HepG2 (cell line): Measurements from ENCODE around the gene PRKAR2B. TPM values are rescaled to one million over a fixed set of nuclear protein-coding genes. Genes with fewer than 3 reads are reported as not detected.

Source experiments
- ATAC-seq: fragments of 200-7000 bp; cut with Tn5 transposase; 3 replicates; pipeline ENCODE4 v1.9.1; 2020; ENCODE audit warnings: mild to moderate bottlenecking, moderate library complexity
- BruUV-seq: library from RNA; stranded (reverse); fragments of 400-500 nt; replicated peaks from 2 replicates; lab custom pipeline; 2021; lab: Mats Ljungman, UMichigan
- CTCF ChIA-PET: fragments of 300-600 bp; formaldehyde crosslinking; extraction: SDS; loops from one replicate; lab custom pipeline; 2021; ENCODE audit warnings: low total read pairs, inconsistent platforms, low intra/inter-chr PET ratio; lab: Yijun Ruan, JAX
- POLR2A ChIA-PET: fragments of 350-600 bp; sonication (Branson Sonifier 250); formaldehyde crosslinking; loops from one replicate; lab custom pipeline; 2020; ENCODE audit warnings: antibody characterized with exemption, inconsistent platforms; lab: Yijun Ruan, JAX
- DNase-seq: peaks from one replicate; pipeline ENCODE4 v3.0.0-alpha.2; 2015; ENCODE audit warnings: low spot score
- FAIRE-seq: peaks from 3 replicates; lab custom pipeline; 2011; peaks lifted over from hg19 to GRCh38; lab: Jason Lieb, UNC
- H2AFZ ChIP-seq: one replicate; pipeline ENCODE4 v1.6.1; 2011; ENCODE audit warnings: low read length, inconsistent platforms
- H3K27ac ChIP-seq: fragments of 300-600 bp; 3 replicates; pipeline ENCODE4 v1.8.0; 2011; ENCODE audit warnings: mixed run types, mild to moderate bottlenecking, mixed read lengths, low read length, inconsistent platforms; ENCODE audit not compliant: insufficient read depth; ENCODE audit errors: extremely low read length
- H3K27me3 ChIP-seq, 2 experiments: fragments of 200-600 bp in 1 of 2; 2 replicates in 1 of 2; 3 replicates in 1 of 2; pipeline versions ENCODE4 v1.6.0 to v1.8.0; 2011; ENCODE audit warnings: low read length in 2 of 2, mild to moderate bottlenecking in 2 of 2, moderate library complexity in 2 of 2, inconsistent platforms in 1 of 2; ENCODE audit not compliant: insufficient read depth in 2 of 2, control insufficient read depth in 1 of 2
- H3K36me3 ChIP-seq, 2 experiments: fragments of 200-600 bp in 1 of 2; replicated peaks in 1 of 2; 2 replicates in 1 of 2; 3 replicates in 1 of 2; pipeline versions ENCODE4 v1.5.1 to v1.8.0; 2011; ENCODE audit warnings: low read length in 2 of 2, inconsistent platforms in 1 of 2; ENCODE audit not compliant: insufficient read depth in 2 of 2, control insufficient read depth in 1 of 2
- H3K4me1 ChIP-seq: 2 replicates; pipeline ENCODE4 v1.5.1; 2012; ENCODE audit warnings: low read length, inconsistent platforms; ENCODE audit not compliant: insufficient read depth
- H3K4me2 ChIP-seq: 2 replicates; pipeline ENCODE4 v1.6.0; 2011; ENCODE audit warnings: low read depth, low read length, inconsistent platforms
- H3K4me3 ChIP-seq, 3 experiments: fragments of 200-600 bp in 1 of 3; sonication (generic), shearing (Covaris generic) in 1 of 3; replicated peaks in 1 of 3; 2 replicates each; pipeline ENCODE4 v1.5.1; 2011 to 2016; ENCODE audit warnings: low read length in 3 of 3, inconsistent platforms in 2 of 3, low read depth in 2 of 3, mild to moderate bottlenecking in 2 of 3, control low read depth in 1 of 3, mixed read lengths in 1 of 3; ENCODE audit not compliant: insufficient read depth in 1 of 3
- H3K79me2 ChIP-seq: one replicate; pipeline ENCODE4 v1.6.1; 2011; ENCODE audit warnings: low read length, inconsistent platforms; ENCODE audit not compliant: insufficient read depth
- H3K9ac ChIP-seq: 2 replicates; pipeline ENCODE4 v1.6.0; 2011; ENCODE audit warnings: mild to moderate bottlenecking, low read depth, low read length, inconsistent platforms; ENCODE audit not compliant: insufficient read depth
- H3K9me3 ChIP-seq: 2 replicates; pipeline ENCODE4 v1.5.1; 2012; ENCODE audit warnings: mild to moderate bottlenecking, low read length
- H4K20me1 ChIP-seq: 2 replicates; pipeline ENCODE4 v1.6.0; 2011; ENCODE audit warnings: inconsistent platforms, mild to moderate bottlenecking, low read length, moderate library complexity; ENCODE audit not compliant: insufficient read depth
- CHCHD3 ChIP-seq: sonication (generic); formaldehyde crosslinking; IDR thresholded peaks from 2 replicates; pipeline ENCODE4 v1.8.0; 2022; ENCODE audit warnings: mild to moderate bottlenecking, missing genetic modification reagents, moderate library complexity
- CSRNP1 ChIP-seq: sonication (generic); formaldehyde crosslinking; IDR thresholded peaks from 2 replicates; pipeline ENCODE4 v1.8.1; 2023; ENCODE audit warnings: mild to moderate bottlenecking, missing genetic modification reagents
- GLMP ChIP-seq: sonication (generic); formaldehyde crosslinking; IDR thresholded peaks from 2 replicates; pipeline ENCODE4 v1.9.0; 2021; ENCODE audit warnings: missing genetic modification reagents, mild to moderate bottlenecking, borderline replicate concordance
- IKZF5 ChIP-seq: IDR thresholded peaks from 2 replicates; pipeline ENCODE4 v1.6.1; 2018; ENCODE audit warnings: missing genetic modification reagents, mild to moderate bottlenecking, missing compliant biosample characterization
- JDP2 ChIP-seq: sonication (generic); formaldehyde crosslinking; IDR thresholded peaks from 2 replicates; pipeline ENCODE4 v1.8.1; 2022; ENCODE audit warnings: missing genetic modification reagents, borderline replicate concordance
- MED8 ChIP-seq: sonication (generic); formaldehyde crosslinking; IDR thresholded peaks from 2 replicates; pipeline ENCODE4 v1.8.1; 2023; ENCODE audit warnings: mild to moderate bottlenecking, missing genetic modification reagents; ENCODE audit not compliant: insufficient replicate concordance
- MIER3 ChIP-seq: IDR thresholded peaks from 2 replicates; pipeline ENCODE4 v1.6.1; 2016; ENCODE audit warnings: missing compliant biosample characterization, borderline replicate concordance
- MXI1 ChIP-seq: IDR thresholded peaks from 3 replicates; pipeline ENCODE4 v1.6.1; 2012; ENCODE audit warnings: low read depth, low read length, inconsistent platforms, borderline replicate concordance
- NR2C2 ChIP-seq: sonication (generic); formaldehyde crosslinking; IDR thresholded peaks from 2 replicates; pipeline ENCODE4 v1.4.0; 2020; ENCODE audit warnings: missing genetic modification reagents, mild to moderate bottlenecking, moderate library complexity, borderline replicate concordance
- ZNF326 ChIP-seq: sonication (generic); formaldehyde crosslinking; IDR thresholded peaks from 2 replicates; pipeline ENCODE4 v1.4.0; 2020; ENCODE audit warnings: missing genetic modification reagents, borderline replicate concordance
- ZNF670 ChIP-seq: sonication (generic); formaldehyde crosslinking; IDR thresholded peaks from 2 replicates; pipeline ENCODE4 v1.8.0; 2022; ENCODE audit warnings: mild to moderate bottlenecking, missing genetic modification reagents, borderline replicate concordance
- ZNF747 ChIP-seq: sonication (generic); formaldehyde crosslinking; IDR thresholded peaks from 2 replicates; pipeline ENCODE4 v1.8.1; 2023; ENCODE audit warnings: missing genetic modification reagents, mild to moderate bottlenecking, borderline replicate concordance
- WGBS: methylation state at CpG from one replicate; pipeline ENCODE4 v1.1.6; 2017; ENCODE audit warnings: low lambda C conversion rate; 5-methylcytosine and 5-hydroxymethylcytosine counted together
- in situ Hi-C: cut with HindIII; loops from 2 replicates; pipeline ENCODE4 v1.10.0; 2017; ENCODE audit warnings: low pct_unique_long_range_greater_than_20kb; ENCODE audit not compliant: extremely low pct_ligation_motif_present
- intact Hi-C: fragments of 100-400 bp; cut with micrococcal nuclease; formaldehyde crosslinking; loops from one replicate; pipeline ENCODE4 v1.10.0; 2022; ENCODE audit not compliant: unreplicated experiment
- polyA plus RNA-seq, 8 experiments: library from polyadenylated mRNA; depleted of rRNA in 3 of 8; stranded (reverse) in 7 of 8; unstranded in 1 of 8; fragments of >200 nt; fragmentation: Illumina TruSeq in 4 of 8; extraction: Trizol in 4 of 8; gene quantifications; 2 replicates each; pipeline versions ENCODE4 v1.2.1 to v1.2.3, GENCODE V29; 2011 to 2016; ENCODE audit warnings: low read depth in 4 of 8, missing spikeins in 1 of 8, mixed read lengths in 1 of 8; ENCODE audit not compliant: insufficient read depth in 1 of 8
- total RNA-seq, 5 experiments: library from RNA; depleted of rRNA; stranded (reverse); fragments of >200 nt; fragmentation: Illumina TruSeq; extraction: Trizol; gene quantifications; 2 replicates each; pipeline ENCODE4 v1.2.3, GENCODE V29; 2016; ENCODE audit warnings: low read depth in 1 of 5

Gene PRKAR2B
- total and polyA plus RNA-seq, 2 of the 13 experiments (the other 11 are each of a cell fraction or from before 2014, with no cell fraction given), result not detected

GRCh38 chr7:107043491-107043890, 1.0 kb upstream of the PRKAR2B start:
- Histone ChIP-seq H3K4me1 (peaks cover 9% of the 10 kb centered on the region), H4K20me1 (no peaks in the 10 kb centered on the region), H3K9me3 (no peaks in the 10 kb centered on the region), H3K79me2 (no peaks in the 10 kb centered on the region), H3K27ac (no peak overlapping the region)
- no peak for ATAC-seq
- in situ Hi-C loops, result no loop called here
- POLR2A ChIA-PET, result no interaction called here
- TF ChIP-seq IKZF5 (CRISPR knock-in tag) (no peak), ZNF747 (CRISPR knock-in tag) (no peak), MXI1 (no peak), MED8 (no peak), MIER3 (CRISPR knock-in tag) (no peak), ZNF670 (CRISPR knock-in tag) (no peak), GLMP (CRISPR knock-in tag) (no peak), ZNF326 (CRISPR knock-in tag) (no peak), CSRNP1 (CRISPR knock-in tag) (no peak), NR2C2 (CRISPR knock-in tag) (no peak), CHCHD3 (no peak), JDP2 (CRISPR knock-in tag) (no peak)
- TF ChIP-seq, all 625 proteins: peak for 0
- FAIRE-seq, result no peak
- Histone ChIP-seq H3K4me3 (no peak overlapping the region), H3K27me3 (peaks cover 3 to 33% of the 10 kb centered on the region in 2 experiments; a peak in 4 of 5 replicates), H3K36me3 (no peaks in the 10 kb centered on the region), H3K9ac (no peak overlapping the region), H2AFZ (no peak overlapping the region), H3K4me2 (no peak overlapping the region)
- intact Hi-C loops, result no loop called here
- DNase-seq, result no peak
- WGBS, result 47% methylated on average over 4 of the region's 4 CpGs
- CTCF ChIA-PET, result no interaction called here
- BruUV-seq, result no TSS peak
